ENCODE results near the gene SERINC4. TPM values are rescaled to one million over a fixed set of nuclear protein-coding genes. Genes with fewer than 3 reads are reported as not detected.
A peak's percentile ranks its signal among the peaks of the same experiment; 100 is the strongest.

The SERINC4 gene
- polyA plus RNA-seq, 1 experiment, result not detected

DNA sequence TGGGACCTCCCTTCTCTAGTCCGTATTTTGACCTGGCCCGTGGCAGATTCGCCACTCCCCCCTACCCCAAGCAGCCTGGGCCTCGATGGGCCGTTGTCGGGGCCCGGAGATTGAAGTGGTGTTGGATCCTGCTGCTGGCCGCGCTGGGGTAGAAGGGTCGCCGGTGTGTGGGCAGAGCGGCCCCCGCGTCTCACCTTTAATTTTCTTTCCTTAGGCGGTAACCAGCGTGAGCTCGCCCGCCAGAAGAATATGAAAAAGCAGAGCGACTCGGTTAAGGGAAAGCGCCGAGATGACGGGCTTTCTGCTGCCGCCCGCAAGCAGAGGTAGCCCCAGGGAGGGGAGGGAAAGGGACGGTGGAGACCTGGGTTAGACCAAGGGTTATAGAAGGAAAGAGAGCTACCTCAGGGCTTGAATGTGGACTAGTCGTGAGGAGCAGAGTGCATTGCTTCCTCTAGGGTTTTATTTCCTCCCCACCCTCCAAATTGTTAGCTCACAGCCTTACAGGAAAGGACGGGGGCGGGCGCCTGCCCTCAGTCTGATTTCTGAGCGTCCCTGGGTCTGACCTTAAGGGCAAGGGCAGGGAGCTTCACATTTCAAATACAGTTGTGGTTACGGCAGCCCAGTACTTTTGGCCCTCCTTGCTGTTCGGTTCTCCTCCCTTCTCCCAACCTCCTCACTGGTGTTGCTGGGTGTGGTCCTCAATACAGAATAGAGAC lies 7.1 kb downstream of the SERINC4 start:
- H3K4me3 ChIP-seq (ENCODE audit: low read depth, low read length), result peak overlapping the region; percentile 89
- POLR2A ChIA-PET, result no interaction called here
- no peak for DNase-seq (ENCODE audit: low read depth)
- TF ChIP-seq, protein P1, sequence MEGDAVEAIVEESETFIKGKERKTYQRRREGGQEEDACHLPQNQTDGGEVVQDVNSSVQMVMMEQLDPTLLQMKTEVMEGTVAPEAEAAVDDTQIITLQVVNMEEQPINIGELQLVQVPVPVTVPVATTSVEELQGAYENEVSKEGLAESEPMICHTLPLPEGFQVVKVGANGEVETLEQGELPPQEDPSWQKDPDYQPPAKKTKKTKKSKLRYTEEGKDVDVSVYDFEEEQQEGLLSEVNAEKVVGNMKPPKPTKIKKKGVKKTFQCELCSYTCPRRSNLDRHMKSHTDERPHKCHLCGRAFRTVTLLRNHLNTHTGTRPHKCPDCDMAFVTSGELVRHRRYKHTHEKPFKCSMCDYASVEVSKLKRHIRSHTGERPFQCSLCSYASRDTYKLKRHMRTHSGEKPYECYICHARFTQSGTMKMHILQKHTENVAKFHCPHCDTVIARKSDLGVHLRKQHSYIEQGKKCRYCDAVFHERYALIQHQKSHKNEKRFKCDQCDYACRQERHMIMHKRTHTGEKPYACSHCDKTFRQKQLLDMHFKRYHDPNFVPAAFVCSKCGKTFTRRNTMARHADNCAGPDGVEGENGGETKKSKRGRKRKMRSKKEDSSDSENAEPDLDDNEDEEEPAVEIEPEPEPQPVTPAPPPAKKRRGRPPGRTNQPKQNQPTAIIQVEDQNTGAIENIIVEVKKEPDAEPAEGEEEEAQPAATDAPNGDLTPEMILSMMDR (IDR thresholded peaks at IDR 0.05; ENCODE audit: insufficient read depth, low read depth, low read length), result peak; percentile 29; the same call in 1 of the 2 replicates
- peaks cover 23% of the 10 kb centered on the region for H3K36me3 ChIP-seq (ENCODE audit: control insufficient read depth, insufficient read depth, low read length)
- CTCF ChIA-PET, result interaction anchor here (2.8 kb wide), 1 partner anchor 16 kb away, joined by 11 read pairs; the partner anchor contains the start of gene ELL3
- H3K27me3 ChIP-seq (ENCODE audit: control insufficient read depth, insufficient read depth, low read length), result no peaks in the 10 kb centered on the region

DNA sequence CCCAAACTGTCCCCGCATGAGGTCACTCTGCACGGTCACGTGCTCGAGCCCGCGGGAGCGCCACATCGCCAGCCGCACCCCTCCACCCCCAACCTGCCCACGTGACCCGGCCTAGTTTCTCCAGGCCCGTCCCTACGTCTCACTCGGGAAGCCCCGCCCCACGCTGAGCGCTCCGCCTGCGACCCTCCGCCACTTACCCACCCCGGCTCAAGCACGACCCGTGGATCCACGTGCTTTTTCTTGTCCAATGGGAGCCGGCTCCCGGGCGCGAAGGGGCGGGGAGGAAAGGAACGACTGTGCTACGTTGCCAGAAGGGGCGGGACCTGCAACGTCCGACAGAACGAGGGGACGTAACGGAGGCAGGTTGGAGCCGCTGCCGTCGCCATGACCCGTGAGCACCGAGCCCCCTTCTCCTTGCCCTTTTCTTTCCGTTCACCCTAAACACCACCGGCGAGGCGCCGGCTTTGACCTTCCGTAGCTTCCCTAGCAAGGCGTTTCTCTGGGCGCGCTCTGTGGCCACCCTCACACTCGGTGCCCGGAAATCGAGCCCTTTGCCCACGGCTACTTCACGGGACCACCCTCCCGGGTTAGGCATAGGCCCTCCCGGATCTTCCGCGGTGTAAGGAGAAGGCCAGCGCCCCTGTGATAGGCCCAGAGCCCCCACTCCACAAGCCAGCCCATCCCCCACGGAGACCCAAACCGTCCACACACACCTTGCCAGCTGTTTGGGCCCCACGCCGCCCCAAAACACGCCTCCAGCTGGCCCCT lies 7.8 kb downstream of the SERINC4 start, which contains the start of gene SERF2:
SERF2 (plus strand) TSS at position 328 of the 768 bp plus-strand sequence; CDS start at position 385, 57 bp downstream.
- DNase-seq (ENCODE audit: low read depth), result peak; percentile 99
- ChIA-PET POLR2A (no interaction called here), CTCF (interaction anchor here (1.0 to 2.8 kb wide), 2 partner anchors 8 to 15 kb away, joined by 3 to 11 read pairs; partner anchors contain the start of genes ELL3, HYPK and SERINC4)
- Histone ChIP-seq H3K4me3 (ENCODE audit: low read depth, low read length) (peak within 1 kb of the TSS; percentile 89), H3K27me3 (ENCODE audit: control insufficient read depth, insufficient read depth, low read length) (no peaks in the 10 kb centered on the region), H3K36me3 (ENCODE audit: control insufficient read depth, insufficient read depth, low read length) (peaks cover 23% of the 10 kb centered on the region)
- TF ChIP-seq, protein P1 (IDR thresholded peaks at IDR 0.05; ENCODE audit: insufficient read depth, low read depth, low read length), result no peak

DNA sequence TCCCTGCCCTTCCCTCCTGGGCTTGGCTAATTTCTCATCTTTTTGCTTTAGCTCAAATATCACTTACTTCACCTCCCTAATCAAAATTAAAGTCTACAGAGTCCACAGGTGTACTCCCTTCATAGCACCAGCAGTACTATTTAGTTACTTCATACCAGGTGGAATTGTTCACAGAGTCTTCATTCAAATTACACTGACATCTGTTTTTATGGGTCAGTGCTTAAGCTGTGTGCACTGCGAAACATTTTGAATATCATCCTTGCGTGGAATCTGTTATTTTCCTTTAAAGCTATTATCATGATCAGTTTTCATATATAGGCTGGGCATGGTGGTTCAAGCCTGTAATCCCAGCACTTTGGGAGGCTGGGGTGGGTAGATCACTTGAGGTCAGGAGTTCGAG lies 10.6 kb downstream of the SERINC4 start:
- H3K36me3 ChIP-seq (ENCODE audit: control insufficient read depth, insufficient read depth, low read length), result peaks cover 10% of the 10 kb centered on the region
- no peak for DNase-seq (ENCODE audit: low read depth)
- ChIA-PET CTCF (interaction anchor here (1.3 to 2.8 kb wide), 3 partner anchors 8 to 12 kb away, joined by 5 to 8 read pairs (median 5); partner anchors contain the start of gene ELL3), POLR2A (interaction anchor here (0.5 kb wide), 1 partner anchor 9 kb away, joined by 5 read pairs; no protein-coding TSS in a partner anchor)
- H3K4me3 ChIP-seq (ENCODE audit: low read depth, low read length), result no peak overlapping the region
- TF ChIP-seq, protein P1 (IDR thresholded peaks at IDR 0.05; ENCODE audit: insufficient read depth, low read depth, low read length), result no peak
- no peaks in the 10 kb centered on the region for H3K27me3 ChIP-seq (ENCODE audit: control insufficient read depth, insufficient read depth, low read length)

DNA sequence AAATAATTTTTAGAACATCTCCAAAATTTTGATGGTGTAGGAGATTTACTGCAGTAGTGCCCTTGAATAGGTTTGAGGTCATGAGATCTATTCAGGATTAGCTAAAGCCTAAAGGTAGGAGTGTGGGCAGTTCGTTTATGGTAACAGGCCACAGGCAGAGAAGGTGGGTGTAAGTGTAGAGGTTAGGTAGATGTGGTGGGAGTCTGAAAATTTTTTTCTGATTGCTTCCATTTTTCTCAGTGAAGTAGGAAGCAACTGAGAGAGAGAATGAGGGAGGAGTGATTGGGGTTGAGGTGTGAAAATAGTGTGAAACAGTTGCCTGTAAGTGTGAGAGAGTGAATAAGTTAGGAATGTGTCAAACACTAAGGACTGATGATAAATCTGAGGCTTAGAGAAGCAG lies 21.0 kb downstream of the SERINC4 start:
- TF ChIP-seq, protein P1 (IDR thresholded peaks at IDR 0.05; ENCODE audit: insufficient read depth, low read depth, low read length), result no peak
- ChIA-PET CTCF (interaction anchor here (1.0 kb wide), 1 partner anchor 10 kb away, joined by 3 read pairs; no protein-coding TSS in a partner anchor), POLR2A (no interaction called here)
- DNase-seq (ENCODE audit: low read depth), result no peak
- Histone ChIP-seq H3K27me3 (ENCODE audit: control insufficient read depth, insufficient read depth, low read length) (no peaks in the 10 kb centered on the region), H3K4me3 (ENCODE audit: low read depth, low read length) (no peak overlapping the region), H3K36me3 (ENCODE audit: control insufficient read depth, insufficient read depth, low read length) (no peaks in the 10 kb centered on the region; the same call in 1 of the 2 replicates)
